Measurements from ENCODE around the gene PRKG1. TPM values are rescaled to one million over a fixed set of nuclear protein-coding genes. Genes with fewer than 3 reads are reported as not detected.
"Not testable (repeated sequence)": the region's sequence is repeated elsewhere in the genome, so short reads cannot be mapped to it uniquely, and the experiment has no call there.

The PRKG1 gene
- total RNA-seq, 4 donors from 2014 or later: 24.0 to 89.1 (median 45.7) TPM

- TF ChIP-seq CTCF (IDR thresholded peaks at IDR 0.05) (peak in 4 of 6 experiments; percentile 53 to 70 (median 66)), POLR2A (IDR thresholded peaks at IDR 0.05) (no peak)
- H3K27ac ChIP-seq: peak overlapping the region in 2 of 4 donors; percentile 49 to 71
- H3K27me3 ChIP-seq: no peaks in the 10 kb centered on the region
- H3K4me1 ChIP-seq: peaks cover 0 to 20% (median 3%) of the 10 kb centered on the region in 4 donors
- peak in 2 of 3 donors; percentile 57 to 72 for DNase-seq
- H3K9me3 ChIP-seq: no peaks in the 10 kb centered on the region
- no peaks in the 10 kb centered on the region for H3K36me3 ChIP-seq
- no peak overlapping the region for H3K4me3 ChIP-seq
These were observed 315.4 kb downstream of the PRKG1 start for GRCh38 chr10:51389415-51390321.

GRCh38 chr10:51393006-51393405 lies 318.7 kb downstream of the PRKG1 start:
- H3K27me3 ChIP-seq, H3K36me3 ChIP-seq, DNase-seq, H3K27ac ChIP-seq, H3K9me3 ChIP-seq, H3K4me3 ChIP-seq: not testable (repeated sequence)
- H3K4me1 ChIP-seq: peaks cover 0 to 23% (median 3%) of the 10 kb centered on the region in 4 donors

GRCh38 chr10:51394039-51394438 lies 319.8 kb downstream of the PRKG1 start:
- H3K27me3 ChIP-seq: no peaks in the 10 kb centered on the region
- H3K27ac ChIP-seq: no peak overlapping the region
- peaks cover 0 to 23% (median 3%) of the 10 kb centered on the region in 4 donors for H3K4me1 ChIP-seq
- H3K9me3 ChIP-seq: no peaks in the 10 kb centered on the region
- H3K36me3 ChIP-seq: no peaks in the 10 kb centered on the region
- TF ChIP-seq CTCF (IDR thresholded peaks at IDR 0.05): no peak
- TF ChIP-seq POLR2A (IDR thresholded peaks at IDR 0.05): no peak
- no peak overlapping the region for H3K4me3 ChIP-seq
- DNase-seq: no peak

GRCh38 chr10:51397244-51397643 lies 323.0 kb downstream of the PRKG1 start:
- no peaks in the 10 kb centered on the region for H3K9me3 ChIP-seq
- H3K27me3 ChIP-seq: no peaks in the 10 kb centered on the region
- no peaks in the 10 kb centered on the region for H3K36me3 ChIP-seq
- H3K4me3 ChIP-seq: no peak overlapping the region
- peak overlapping the region in 2 of 4 donors; percentile 22 to 26 for H3K27ac ChIP-seq
- DNase-seq: no peak
- H3K4me1 ChIP-seq: peaks cover 0 to 6% (median 0%) of the 10 kb centered on the region in 4 donors
- TF ChIP-seq POLR2A (IDR thresholded peaks at IDR 0.05) (no peak), CTCF (IDR thresholded peaks at IDR 0.05) (no peak)

GRCh38 chr10:51397695-51398094 lies 323.4 kb downstream of the PRKG1 start:
- DNase-seq: peak in 1 of 3 donors; percentile 84
- no peaks in the 10 kb centered on the region for H3K27me3 ChIP-seq
- no peaks in the 10 kb centered on the region for H3K9me3 ChIP-seq
- H3K27ac ChIP-seq: peak overlapping the region in 3 of 4 donors; percentile 22 to 39 (median 26)
- no peaks in the 10 kb centered on the region for H3K36me3 ChIP-seq
- peaks cover 0 to 6% (median 0%) of the 10 kb centered on the region in 4 donors for H3K4me1 ChIP-seq
- H3K4me3 ChIP-seq: no peak overlapping the region
- TF ChIP-seq CTCF (IDR thresholded peaks at IDR 0.05) (peak in 3 of 6 experiments; percentile 28 to 50 (median 29)), POLR2A (IDR thresholded peaks at IDR 0.05) (no peak)

GRCh38 chr10:51399840-51400239 lies 325.6 kb downstream of the PRKG1 start:
- Histone ChIP-seq H3K4me1 (peaks cover 0 to 6% (median 0%) of the 10 kb centered on the region in 4 donors), H3K27me3 (no peaks in the 10 kb centered on the region), H3K4me3 (no peak overlapping the region), H3K9me3 (no peaks in the 10 kb centered on the region), H3K36me3 (no peaks in the 10 kb centered on the region), H3K27ac (no peak overlapping the region)
- DNase-seq: no peak
- no peak for TF ChIP-seq CTCF (IDR thresholded peaks at IDR 0.05)
- no peak for TF ChIP-seq POLR2A (IDR thresholded peaks at IDR 0.05)

Measured in Peyer's patch (tissue), 4 donors.